Activated CD4-positive, alpha-beta T cell treated with anti-CD3 and anti-CD28 coated beads for 48 hours (primary cell): ENCODE results near the gene ODF2L.
"Not testable (repeated sequence)": the region's sequence is repeated elsewhere in the genome, so short reads cannot be mapped to it uniquely, and the experiment has no call there.

Experiments used
- DNase-seq: peaks from one replicate; pipeline ENCODE4 v3.0.0-alpha.2; 2020

Gene ODF2L

DNA sequence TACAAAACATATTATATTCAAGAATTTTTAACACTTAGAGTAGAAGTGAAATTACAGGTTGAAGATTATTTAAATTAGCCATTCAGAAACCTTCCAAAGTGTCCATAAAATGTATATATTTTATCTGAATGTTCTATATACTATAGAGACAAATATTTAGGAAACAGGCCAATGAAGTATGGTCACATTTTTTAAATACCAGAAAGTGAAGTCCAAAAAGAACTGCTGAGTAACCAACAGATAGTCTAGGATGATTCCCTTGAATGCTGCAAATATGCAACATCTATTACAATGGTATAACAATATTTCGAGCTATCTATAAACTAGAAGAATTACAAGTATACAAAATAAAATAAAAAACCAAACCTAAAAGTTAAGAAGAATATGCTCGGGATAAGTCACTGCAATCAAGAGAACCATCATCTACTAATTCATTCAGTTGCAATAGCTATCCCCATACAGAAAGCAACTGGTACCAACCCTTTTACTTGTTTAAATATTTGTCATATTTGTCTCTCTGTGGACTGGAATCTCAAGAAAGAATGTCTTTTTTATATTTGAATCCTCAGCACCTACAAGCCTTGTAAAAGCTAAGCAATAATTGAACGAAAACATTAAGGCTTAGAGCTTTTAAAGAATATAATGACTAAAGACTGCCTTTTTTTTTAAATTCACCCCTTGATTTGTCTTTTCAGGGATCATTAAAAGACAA, 8.1 kb downstream of the ODF2L start:
- DNase-seq: no peak

DNA sequence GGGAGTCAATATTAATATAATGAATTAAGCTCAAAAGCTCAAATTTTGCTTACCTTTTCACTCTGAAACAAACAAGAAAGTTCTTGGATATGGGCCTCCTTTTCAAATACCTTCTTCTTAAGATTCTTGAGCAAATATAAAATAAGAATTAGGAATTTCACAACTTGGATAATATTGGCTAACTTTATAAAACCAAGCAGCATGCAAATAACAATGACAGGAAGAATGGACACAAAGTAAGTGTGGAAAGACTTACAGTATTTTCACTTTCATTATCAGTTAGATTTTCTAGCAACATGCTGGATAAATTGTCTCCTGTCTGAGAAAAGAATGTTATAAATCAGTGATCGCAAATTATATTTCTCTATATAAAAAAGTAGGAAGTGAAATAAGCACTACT, 13.2 kb downstream of the ODF2L start:
- DNase-seq: no peak

DNA sequence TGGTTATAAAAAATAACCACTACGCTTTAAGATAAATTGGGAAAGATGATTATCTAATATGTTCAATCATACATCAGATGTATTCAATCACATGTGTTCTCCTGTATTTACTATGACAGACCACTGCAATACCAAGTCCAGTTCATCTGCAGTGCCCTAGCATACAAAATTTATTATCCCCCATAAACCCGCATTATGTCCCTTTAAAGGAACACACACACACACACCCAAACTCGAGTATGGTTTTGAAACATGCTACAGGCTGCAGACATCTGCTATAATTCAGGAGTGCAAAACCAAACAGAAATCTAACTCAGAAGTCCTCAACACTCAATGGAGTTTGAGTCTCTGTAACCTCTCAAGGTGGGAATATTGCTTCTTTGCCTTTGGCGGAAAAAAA, 14.9 kb downstream of the ODF2L start:
- DNase-seq: no peak

GRCh38 chr1:86380257-86380861, 15.8 kb downstream of the ODF2L start:
- DNase-seq: no peak

DNA sequence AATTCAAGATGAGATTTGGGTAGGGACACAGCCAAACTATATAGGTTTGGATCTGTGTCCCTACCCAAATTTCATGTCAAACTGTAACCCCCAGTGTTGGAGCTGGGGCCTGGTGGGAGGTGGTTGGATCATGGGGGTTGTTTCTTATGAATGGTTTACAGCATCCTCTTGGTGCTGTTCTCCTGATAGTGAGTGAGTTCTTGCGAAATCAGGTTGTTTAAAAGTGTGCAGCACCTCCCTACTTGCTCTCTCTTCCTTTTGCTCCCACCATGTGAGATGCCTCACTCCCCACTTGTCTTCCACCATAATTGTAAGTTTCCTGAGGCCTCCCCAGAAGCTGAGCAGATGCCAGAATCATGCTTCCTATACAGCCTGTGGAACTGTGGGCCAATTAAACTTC, 17.3 kb downstream of the ODF2L start:
- no peak for DNase-seq

GRCh38 chr1:86377341-86377740, 18.8 kb downstream of the ODF2L start:
- DNase-seq: no peak

GRCh38 chr1:86375688-86376087, 20.4 kb downstream of the ODF2L start:
- DNase-seq: no peak

- no peak for DNase-seq
Observed at GRCh38 chr1:86370601-86371022, 25.5 kb downstream of the ODF2L start.

- no peak for DNase-seq
Observed at GRCh38 chr1:86365896-86366295, 30.2 kb downstream of the ODF2L start.

DNA sequence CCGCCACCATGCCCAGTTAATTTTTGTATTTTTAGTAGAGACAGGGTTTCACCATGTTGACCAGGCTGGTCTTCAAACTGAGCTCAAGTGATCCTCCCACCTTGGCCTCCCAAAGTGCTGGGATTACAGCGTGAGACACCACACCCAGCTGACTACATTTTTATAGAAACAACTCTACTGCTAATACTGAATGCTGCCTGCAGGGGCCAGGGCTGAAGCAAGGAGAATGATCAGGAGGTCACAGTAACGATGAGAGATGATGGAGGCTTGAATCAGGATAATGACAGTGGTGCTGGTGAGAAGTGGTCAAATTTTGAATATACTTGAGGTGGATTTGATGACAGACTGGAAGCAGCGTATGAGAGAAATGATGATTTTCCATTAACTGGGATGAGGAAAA, 33.3 kb downstream of the ODF2L start:
- no peak for DNase-seq

GRCh38 chr1:86357796-86358195, 38.3 kb downstream of the ODF2L start:
- no peak for DNase-seq

DNA sequence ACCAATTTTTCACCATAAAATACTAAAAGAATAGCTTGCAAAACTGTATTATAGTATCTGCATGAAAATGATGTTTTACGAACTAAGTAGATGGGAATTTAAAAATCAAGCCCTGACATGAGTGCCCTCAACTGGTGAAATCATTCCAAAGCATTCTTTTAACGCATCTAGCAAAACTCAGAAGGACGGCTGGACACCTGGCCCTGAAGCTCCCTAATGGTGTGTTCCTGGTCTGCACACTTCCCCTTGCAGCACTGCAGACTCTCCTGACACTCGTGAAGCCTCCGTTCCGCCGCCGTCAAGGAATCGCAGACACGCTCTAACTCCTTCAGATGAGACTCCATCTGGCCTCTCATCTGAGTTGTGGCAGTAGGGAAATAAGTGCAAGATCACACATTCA, 39.9 kb downstream of the ODF2L start:
- no peak for DNase-seq

GRCh38 chr1:86352086-86352485, 44.0 kb downstream of the ODF2L start:
- DNase-seq: no peak

DNA sequence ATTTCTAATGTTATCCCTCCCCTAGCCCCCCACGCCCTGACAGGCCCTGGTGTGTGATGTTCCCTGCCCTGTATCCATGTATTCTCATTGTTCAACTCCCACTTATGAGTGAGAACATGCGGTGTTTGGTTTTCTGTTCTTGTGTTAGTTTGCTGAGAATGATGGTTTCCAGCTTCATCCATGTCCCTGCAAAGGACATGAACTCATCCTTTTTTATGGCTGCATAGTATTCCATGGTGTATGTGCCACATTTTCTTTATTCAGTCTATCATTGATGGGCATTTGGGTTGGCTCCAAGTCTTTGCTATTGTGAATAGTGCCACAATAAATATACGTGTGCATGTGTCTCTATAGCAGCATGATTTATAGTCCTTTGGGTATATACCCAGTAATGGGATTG, 45.9 kb downstream of the ODF2L start:
- DNase-seq: not testable (repeated sequence)

DNA sequence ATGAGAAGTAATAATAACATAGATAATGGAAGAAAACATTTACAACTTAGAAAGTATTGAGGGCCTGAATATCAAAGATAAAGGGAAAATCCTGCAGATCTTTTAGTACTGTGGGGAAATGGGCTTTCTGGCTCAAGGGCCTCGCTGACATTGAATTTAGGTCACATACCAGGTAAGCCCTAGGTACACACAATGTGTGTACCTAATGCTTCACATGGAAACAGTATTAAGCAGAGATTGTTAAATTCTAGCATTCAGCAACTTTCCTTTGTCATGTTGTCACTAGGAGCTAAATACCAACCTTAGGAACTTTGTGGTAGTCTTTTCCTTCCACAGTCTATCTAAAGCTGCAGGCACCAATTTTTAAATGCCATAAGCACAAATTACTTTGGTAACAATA, 49.7 kb downstream of the ODF2L start:
- no peak for DNase-seq

DNA sequence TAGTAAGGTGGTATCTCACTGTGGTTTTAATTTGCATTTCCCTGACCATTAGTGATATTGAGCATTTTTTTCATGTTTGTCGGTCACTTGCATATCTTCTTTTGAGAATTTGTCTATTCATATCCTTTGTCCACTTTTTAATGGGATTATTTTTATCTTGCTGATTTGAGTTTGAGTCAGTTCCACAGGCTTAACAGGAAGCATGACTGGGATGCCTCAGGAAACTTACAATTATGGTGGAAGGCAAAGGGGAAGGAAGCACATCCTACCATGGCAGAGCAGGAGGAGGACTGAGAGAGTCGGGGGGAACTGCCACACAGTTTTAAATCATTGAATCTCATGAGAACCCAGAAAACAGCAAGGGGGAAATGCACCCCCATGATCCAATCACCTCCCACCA, 51.1 kb downstream of the ODF2L start:
- no peak for DNase-seq

- DNase-seq: no peak
Observed at GRCh38 chr1:86339906-86340305, 56.2 kb downstream of the ODF2L start.

- DNase-seq: no peak
Observed at GRCh38 chr1:86339014-86339812, 56.9 kb downstream of the ODF2L start.

DNA sequence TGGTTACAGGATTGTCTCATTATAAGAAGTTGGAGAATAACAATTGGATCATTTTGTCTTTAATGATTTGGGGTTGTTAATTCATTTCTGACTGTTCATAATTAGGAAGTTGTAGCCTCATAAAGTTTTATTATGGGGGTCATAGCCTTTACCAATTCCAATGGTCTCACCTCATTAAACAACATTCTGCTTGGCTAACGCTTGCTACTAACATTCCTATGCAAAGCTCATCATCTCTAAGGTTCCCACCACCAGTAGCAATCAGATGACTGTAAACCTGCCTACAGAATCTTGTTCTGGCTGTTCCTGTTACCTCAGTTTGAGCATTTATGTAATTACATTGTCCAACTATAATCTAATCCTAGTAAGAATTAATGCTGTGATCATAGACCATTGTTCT, 60.2 kb downstream of the ODF2L start:
- DNase-seq: no peak

GRCh38 chr1:86325264-86325663, 70.9 kb downstream of the ODF2L start:
- DNase-seq: no peak

GRCh38 chr1:86324130-86324822, 71.8 kb downstream of the ODF2L start:
- DNase-seq: no peak

DNA sequence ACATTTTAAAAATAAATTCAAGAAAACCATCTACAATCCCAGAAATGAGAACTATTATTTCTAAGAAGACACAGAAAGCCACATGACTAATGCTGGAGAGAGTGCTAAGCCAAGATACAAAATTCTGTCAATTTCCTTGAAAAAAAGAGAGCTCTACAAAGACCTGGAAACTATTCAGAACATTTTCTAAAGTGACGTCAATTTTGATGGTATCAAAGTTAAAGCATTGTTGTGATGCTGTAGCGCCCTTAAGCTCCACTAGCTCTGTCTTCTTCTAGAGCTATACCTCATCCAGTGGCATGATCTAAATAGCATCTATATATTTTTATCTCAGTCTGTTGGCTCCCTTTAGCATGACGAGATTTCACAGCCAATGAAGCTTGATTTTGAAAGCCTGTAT, 73.9 kb downstream of the ODF2L start:
- no peak for DNase-seq

GRCh38 chr1:86318436-86318835, 77.7 kb downstream of the ODF2L start:
- no peak for DNase-seq

- DNase-seq: no peak
Observed at GRCh38 chr1:86317926-86318325, 78.2 kb downstream of the ODF2L start.
